Activated naive CD4-positive, alpha-beta T cell (primary cell): ENCODE measurements around the gene GRID2.
"Not testable (repeated sequence)": the region's sequence is repeated elsewhere in the genome, so short reads cannot be mapped to it uniquely, and the experiment has no call there.

ENCODE experiments used
- DNase-seq, 4 experiments: peaks; one replicate each; lab custom pipeline; 2025; lab: John Stamatoyannopoulos, UW

GRID2 gene

GRCh38 chr4:93671093-93671492 is 1367.3 kb downstream of the GRID2 start:
- no peak for DNase-seq

GRCh38 chr4:93676937-93677336 is 1373.2 kb downstream of the GRID2 start:
- not testable (repeated sequence) for DNase-seq

GRCh38 chr4:93684571-93684970 is 1380.8 kb downstream of the GRID2 start:
- DNase-seq, result no peak

GRCh38 chr4:93687304-93687703 is 1383.5 kb downstream of the GRID2 start:
- DNase-seq, result no peak

GRCh38 chr4:93688978-93689377 is 1385.2 kb downstream of the GRID2 start:
- DNase-seq, result no peak

- DNase-seq, result no peak
These were observed 1389.4 kb downstream of the GRID2 start for GRCh38 chr4:93693141-93693540.

GRCh38 chr4:93698686-93699085 is 1394.9 kb downstream of the GRID2 start:
- DNase-seq, result no peak

- DNase-seq, result no peak
These were observed 1396.8 kb downstream of the GRID2 start for GRCh38 chr4:93700571-93700970.

GRCh38 chr4:93710101-93710846 is 1406.5 kb downstream of the GRID2 start:
- DNase-seq, result no peak

GRCh38 chr4:93710847-93711430 is 1407.2 kb downstream of the GRID2 start:
- no peak for DNase-seq

- no peak for DNase-seq
These were observed 1414.5 kb downstream of the GRID2 start for GRCh38 chr4:93718233-93718632.

GRCh38 chr4:93719552-93719951 is 1415.8 kb downstream of the GRID2 start:
- DNase-seq, result no peak

GRCh38 chr4:93722446-93722845 is 1418.7 kb downstream of the GRID2 start:
- no peak for DNase-seq

GRCh38 chr4:93730251-93730650 is 1426.5 kb downstream of the GRID2 start:
- no peak for DNase-seq

GRCh38 chr4:93730760-93731159 is 1427.0 kb downstream of the GRID2 start:
- no peak for DNase-seq

- no peak for DNase-seq
These were observed 1427.7 kb downstream of the GRID2 start for GRCh38 chr4:93731456-93731855.

- DNase-seq, result no peak
These were observed 1428.7 kb downstream of the GRID2 start for GRCh38 chr4:93732509-93732908.

- DNase-seq, result no peak
These were observed 1437.1 kb downstream of the GRID2 start for GRCh38 chr4:93740890-93741289.

- DNase-seq, result no peak
These were observed 1439.3 kb downstream of the GRID2 start for GRCh38 chr4:93743022-93743421.

- no peak for DNase-seq
These were observed 1439.9 kb downstream of the GRID2 start for GRCh38 chr4:93743635-93744034.

- DNase-seq, result no peak
These were observed 1441.2 kb downstream of the GRID2 start for GRCh38 chr4:93744961-93745360.

GRCh38 chr4:93746031-93746430 is 1442.3 kb downstream of the GRID2 start:
- DNase-seq, result no peak

GRCh38 chr4:93747220-93747619 is 1443.5 kb downstream of the GRID2 start:
- no peak for DNase-seq
